SK-N-SH treated with all-trans-retinoic acid at 6 μM for 48 hours (cell line): Measurements from ENCODE around the gene TRPM1.

Experiments used
- ARNTL ChIP-seq: fragments of 450-650 bp; formaldehyde crosslinking; IDR thresholded peaks from 2 replicates; pipeline ENCODE4 v1.5.0; 2020; ENCODE audit warnings: low read depth, mild to moderate bottlenecking, moderate library complexity, borderline replicate concordance
- ZC3H10 ChIP-seq: fragments of 250-450 bp; sonication (Bioruptor Pico); IDR thresholded peaks from 2 replicates; pipeline ENCODE4 v1.5.1; 2021; ENCODE audit warnings: mild to moderate bottlenecking, moderate library complexity
- ZNF70 ChIP-seq: fragments of 450-650 bp; formaldehyde crosslinking; IDR thresholded peaks from 2 replicates; pipeline ENCODE4 v1.5.0; 2020; ENCODE audit warnings: mild to moderate bottlenecking, moderate library complexity

GRCh38 chr15:30997270-30997669, 104.3 kb downstream of the TRPM1 start:
- TF ChIP-seq ARNTL (CRISPR knock-in tag) (no peak), ZNF70 (CRISPR knock-in tag) (no peak), ZC3H10 (CRISPR knock-in tag) (no peak)
